ENCODE measurements around the gene ITPRIP.

ITPRIP gene

GRCh38 chr10:104307576-104308438, 30.5 kb downstream of the ITPRIP start:
- DNase-seq: no peak

GRCh38 chr10:104306897-104307296, 31.4 kb downstream of the ITPRIP start:
- DNase-seq: no peak

- no peak for DNase-seq
These were observed 33.3 kb downstream of the ITPRIP start for GRCh38 chr10:104304927-104305326.

- DNase-seq: no peak
These were observed 33.9 kb downstream of the ITPRIP start for GRCh38 chr10:104304356-104304745.

GRCh38 chr10:104303594-104304355, 34.5 kb downstream of the ITPRIP start:
- DNase-seq: no peak

GRCh38 chr10:104301907-104302690, 36.2 kb downstream of the ITPRIP start:
- DNase-seq: no peak

GRCh38 chr10:104300736-104301292, 37.5 kb downstream of the ITPRIP start:
- DNase-seq: peak; percentile 18

GRCh38 chr10:104300002-104300735, 38.1 kb downstream of the ITPRIP start:
- DNase-seq: no peak

GRCh38 chr10:104299031-104299904, 39.0 kb downstream of the ITPRIP start:
- DNase-seq: no peak

GRCh38 chr10:104297697-104298660, 40.3 kb downstream of the ITPRIP start:
- DNase-seq: no peak

GRCh38 chr10:104296687-104297436, 41.4 kb downstream of the ITPRIP start:
- no peak for DNase-seq

- no peak for DNase-seq
These were observed 44.4 kb downstream of the ITPRIP start for GRCh38 chr10:104293781-104294321.

GRCh38 chr10:104293011-104293410, 45.3 kb downstream of the ITPRIP start:
- DNase-seq: no peak

- DNase-seq: peak; percentile 12
These were observed 46.8 kb downstream of the ITPRIP start for GRCh38 chr10:104291439-104291951.

GRCh38 chr10:104288355-104288754, 49.9 kb downstream of the ITPRIP start:
- no peak for DNase-seq

GRCh38 chr10:104286939-104287338, 51.3 kb downstream of the ITPRIP start:
- no peak for DNase-seq

- DNase-seq: no peak
These were observed 53.4 kb downstream of the ITPRIP start for GRCh38 chr10:104284846-104285245.

- no peak for DNase-seq
These were observed 56.6 kb downstream of the ITPRIP start for GRCh38 chr10:104281694-104282093.
